EH (cell line): ENCODE results near the gene IL21R.
"Not testable (repeated sequence)": the region's sequence is repeated elsewhere in the genome, so short reads cannot be mapped to it uniquely, and the experiment has no call there.

Experiments
- DNase-seq: peaks from one replicate; pipeline ENCODE4 v3.0.0-alpha.2; 2015; ENCODE audit warnings: low read depth

The IL21R gene

GRCh38 chr16:27426423-27427408, 24.7 kb downstream of the IL21R start:
- DNase-seq, result peak; percentile 91

- DNase-seq, result no peak
Measured at GRCh38 chr16:27427538-27427937, 25.6 kb downstream of the IL21R start.

GRCh38 chr16:27428026-27428785, 26.2 kb downstream of the IL21R start:
- no peak for DNase-seq

- no peak for DNase-seq
Measured at GRCh38 chr16:27429330-27429871, 27.4 kb downstream of the IL21R start.

GRCh38 chr16:27429981-27430441, 28.0 kb downstream of the IL21R start:
- no peak for DNase-seq

GRCh38 chr16:27430512-27430911, 28.5 kb downstream of the IL21R start:
- no peak for DNase-seq

GRCh38 chr16:27430923-27431484, 29.0 kb downstream of the IL21R start:
- peak; percentile 29 for DNase-seq

GRCh38 chr16:27431773-27432532, 30.0 kb downstream of the IL21R start:
- DNase-seq, result peak; percentile 55

- DNase-seq, result peak; percentile 70
Measured at GRCh38 chr16:27432558-27432957, 30.6 kb downstream of the IL21R start.

- DNase-seq, result not testable (repeated sequence)
Measured at GRCh38 chr16:27433191-27433590, 31.2 kb downstream of the IL21R start.

- DNase-seq, result no peak
Measured at GRCh38 chr16:27433636-27434035, 31.7 kb downstream of the IL21R start.

GRCh38 chr16:27434141-27435051, 32.4 kb downstream of the IL21R start:
- no peak for DNase-seq

GRCh38 chr16:27435146-27435545, 33.2 kb downstream of the IL21R start:
- not testable (repeated sequence) for DNase-seq

GRCh38 chr16:27436065-27436464, 34.1 kb downstream of the IL21R start:
- DNase-seq, result no peak

GRCh38 chr16:27436921-27437650, 35.1 kb downstream of the IL21R start:
- DNase-seq, result no peak

GRCh38 chr16:27437946-27438345, 36.0 kb downstream of the IL21R start:
- DNase-seq, result no peak

- no peak for DNase-seq
Measured at GRCh38 chr16:27439271-27440018, 37.5 kb downstream of the IL21R start.

GRCh38 chr16:27441276-27441675, 39.3 kb downstream of the IL21R start:
- DNase-seq, result no peak

- no peak for DNase-seq
Measured at GRCh38 chr16:27441998-27442397, 40.0 kb downstream of the IL21R start.
